CD4-positive, alpha-beta T cell treated with Interleukin-17A for 4 hours (primary cell): ENCODE data around the gene NCAPH2.

ENCODE experiments used
- DNase-seq: peaks from one replicate; pipeline ENCODE4 v3.0.0-alpha.2; 2020; ENCODE audit warnings: mixed read lengths

NCAPH2 gene

DNA sequence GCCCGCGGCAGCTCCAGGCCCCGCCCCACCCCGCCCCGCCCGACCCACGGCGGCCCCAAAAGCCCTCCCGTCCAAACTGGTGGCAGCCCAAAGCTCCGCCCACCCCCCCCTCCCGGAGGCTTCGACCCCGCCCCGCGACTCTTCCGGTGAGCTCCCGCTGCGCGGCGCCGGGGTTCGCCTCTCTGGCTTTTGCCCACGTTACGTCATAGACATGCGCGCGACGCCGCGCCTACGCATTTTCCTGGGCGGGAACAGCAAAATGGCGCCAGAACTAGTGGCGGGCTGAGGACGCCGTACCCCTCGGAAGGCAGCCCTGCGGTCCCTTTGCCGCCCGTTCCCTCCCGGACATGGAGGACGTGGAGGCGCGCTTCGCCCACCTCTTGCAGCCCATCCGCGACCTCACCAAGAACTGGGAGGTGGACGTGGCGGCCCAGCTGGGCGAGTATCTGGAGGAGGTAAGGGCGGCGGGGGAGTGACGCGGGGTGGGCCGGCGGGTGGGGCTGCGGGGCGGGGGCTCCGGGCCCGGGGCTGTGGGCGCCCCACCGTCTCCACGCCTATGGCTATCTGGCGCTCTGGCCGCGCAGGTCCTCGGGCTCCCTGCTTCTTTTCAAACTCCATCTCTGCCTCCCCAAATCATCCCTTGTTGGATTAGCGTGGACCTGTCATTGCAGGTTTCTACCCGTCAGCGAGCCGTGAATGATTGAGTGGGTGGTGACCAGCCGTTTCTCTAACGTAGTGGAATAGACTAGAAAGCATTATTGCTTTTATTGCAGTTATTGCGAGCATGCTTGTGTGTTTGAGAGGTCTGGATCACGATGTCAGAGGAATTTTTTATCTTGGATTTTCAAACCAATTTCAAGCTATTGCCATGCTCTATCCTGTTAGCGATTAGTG, at the start of gene NCAPH2:
TSS of gene NCAPH2 (plus strand) at position 234 of the 894 bp plus-strand sequence. CDS start at position 348, 114 bp downstream.
- DNase-seq: no peak

DNA sequence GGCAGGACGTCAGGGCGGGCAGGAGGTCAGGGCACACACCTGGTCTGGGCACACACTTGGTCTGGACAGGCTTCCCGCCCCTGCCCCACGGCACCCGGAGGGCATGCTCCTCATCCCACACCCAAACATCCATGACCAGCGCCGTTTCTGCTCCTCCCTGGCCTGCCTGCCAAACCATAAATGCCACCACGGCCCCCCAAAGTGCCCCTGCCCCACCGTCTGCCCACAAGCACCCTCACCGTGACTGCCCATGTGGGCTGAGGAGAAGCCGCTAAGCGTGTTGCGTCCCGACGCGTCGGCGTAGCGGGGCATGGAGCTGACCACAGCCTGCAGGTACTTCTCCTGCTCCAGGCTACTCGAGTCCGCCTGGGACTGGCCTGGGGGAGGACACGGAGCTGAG, 49.0 kb upstream of the NCAPH2 start:
- no peak for DNase-seq

DNA sequence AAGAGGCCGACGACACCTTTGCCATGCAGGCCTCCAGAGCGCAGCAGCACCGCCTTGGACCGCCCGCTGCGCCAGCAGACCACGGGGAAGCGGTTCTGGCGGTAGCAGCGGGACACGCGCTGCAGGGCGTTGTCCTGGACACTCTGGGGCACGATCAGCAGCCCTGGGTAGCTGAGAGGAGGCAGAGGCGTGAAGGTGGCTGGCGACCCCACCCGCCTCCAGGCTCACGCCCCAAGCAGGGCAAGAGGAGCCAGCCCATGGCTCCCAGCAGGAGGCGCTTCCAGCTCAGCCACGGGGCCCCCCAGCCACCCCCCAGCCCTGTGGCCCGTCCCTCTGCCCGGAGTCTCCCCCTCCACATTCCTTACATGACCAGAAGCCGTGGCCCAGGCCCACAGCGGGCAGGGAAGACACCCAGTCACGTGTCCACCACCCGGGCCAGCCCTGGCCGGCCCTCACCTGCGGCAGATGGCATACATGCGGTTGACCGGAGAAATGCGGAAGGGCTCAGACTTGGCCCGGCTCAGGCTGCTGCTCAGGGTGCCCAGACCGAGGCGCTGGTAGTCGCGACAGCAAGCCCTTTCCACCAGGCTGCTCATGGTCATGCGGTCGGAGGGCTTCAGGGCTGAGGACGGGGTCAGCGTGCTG, 48.4 kb upstream of the NCAPH2 start:
- DNase-seq: peak; percentile 38

DNA sequence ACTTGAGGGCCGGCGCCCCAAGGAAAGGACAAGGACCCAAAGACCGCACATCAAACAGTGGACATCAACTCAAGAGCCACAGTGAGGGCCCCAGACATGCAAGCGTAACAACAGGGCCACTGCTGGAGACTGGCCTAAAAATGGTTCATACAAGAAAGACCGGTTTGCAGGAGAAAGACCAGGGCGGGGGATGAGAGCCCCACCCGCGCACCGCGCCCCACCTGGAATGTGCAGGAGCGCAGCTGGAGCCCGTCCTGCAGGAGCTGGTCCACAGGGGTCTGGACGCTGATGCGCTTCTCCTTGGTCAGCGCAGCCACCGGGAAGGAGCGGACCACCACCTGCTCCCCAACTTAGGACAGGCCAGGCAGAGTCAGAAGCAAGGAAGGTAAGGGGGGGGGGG, 47.1 kb upstream of the NCAPH2 start:
- DNase-seq: no peak

DNA sequence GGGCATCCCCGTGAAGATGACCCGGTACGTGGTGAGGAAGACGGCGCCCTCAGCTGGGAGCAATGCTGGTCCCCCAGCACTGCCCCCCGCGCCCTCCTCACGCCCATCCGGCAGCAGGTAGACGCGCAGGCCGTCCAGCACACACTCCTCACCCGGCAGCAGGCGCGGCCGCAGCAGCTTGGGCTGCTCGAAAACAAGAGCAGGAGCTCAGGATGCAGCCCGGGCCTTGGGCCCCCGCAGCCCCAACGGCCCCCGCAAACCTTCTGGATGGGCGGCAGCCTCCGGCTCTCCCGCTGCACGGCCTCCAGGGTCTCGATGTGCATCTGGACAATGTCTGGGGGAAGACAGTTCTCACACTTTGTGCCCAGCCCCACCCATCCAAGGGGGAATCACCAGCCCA, 46.5 kb upstream of the NCAPH2 start:
- DNase-seq: no peak

DNA sequence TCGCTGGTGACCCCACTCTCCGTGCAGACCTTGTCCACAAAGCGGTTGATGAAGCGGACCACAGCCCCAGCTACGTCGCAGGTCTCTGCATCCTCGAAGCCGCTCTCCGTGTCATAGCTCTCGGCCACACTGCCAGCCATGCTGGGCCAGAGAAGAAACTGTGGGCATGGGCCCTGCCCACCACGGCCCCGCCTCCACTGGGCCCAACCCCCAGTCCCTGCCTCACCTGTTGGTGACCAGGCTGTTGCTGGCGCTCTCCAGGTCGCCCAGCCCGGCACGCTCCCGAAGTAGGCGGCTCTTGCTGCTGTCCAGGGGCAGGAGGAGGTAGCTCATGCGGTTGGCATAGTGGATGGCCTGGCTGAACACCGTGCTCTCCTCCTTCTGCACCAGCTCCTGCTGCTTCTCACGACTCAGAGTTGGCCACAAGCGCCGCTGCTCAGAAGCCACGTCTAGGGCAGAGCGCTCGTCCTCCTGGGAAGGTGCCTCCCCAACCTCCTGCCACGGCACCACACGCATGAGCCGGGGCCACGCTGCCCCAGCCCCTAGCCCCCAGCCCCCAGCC, 46.0 kb upstream of the NCAPH2 start:
- DNase-seq: no peak

DNA sequence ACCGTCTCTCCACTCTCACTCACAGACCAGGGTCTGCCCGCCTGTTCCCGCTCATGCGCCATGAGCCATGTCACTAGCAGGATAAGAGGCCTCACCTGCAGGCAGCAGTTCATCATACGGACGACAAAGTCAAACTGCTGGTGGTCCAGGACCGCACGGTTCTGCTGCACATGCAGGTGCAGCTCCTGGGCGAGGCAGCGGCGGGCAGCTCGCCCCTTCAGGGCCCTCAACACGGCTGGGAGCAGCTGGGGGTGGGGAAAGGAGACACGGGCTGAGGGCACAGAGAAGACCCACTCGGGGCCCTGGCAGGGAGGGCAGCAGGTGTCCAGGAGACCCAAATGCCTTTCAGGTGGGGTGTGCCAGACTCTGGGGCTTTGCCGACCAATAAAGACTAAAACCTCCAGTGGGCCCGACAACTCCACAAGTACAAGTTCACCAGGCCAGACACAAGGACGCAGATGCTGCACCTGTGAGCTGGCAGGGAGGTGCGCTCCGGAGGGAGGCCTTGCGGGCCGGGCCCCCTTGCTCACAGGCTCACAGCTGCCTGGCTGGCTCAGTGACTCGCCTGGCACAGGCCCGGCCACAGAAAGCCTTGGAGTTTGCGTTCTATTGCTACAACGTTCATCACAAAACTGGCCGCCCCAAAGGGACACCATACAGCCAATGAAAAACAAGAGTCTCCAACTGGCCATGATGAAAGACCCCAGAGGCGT, 44.7 kb upstream of the NCAPH2 start:
- DNase-seq: no peak

DNA sequence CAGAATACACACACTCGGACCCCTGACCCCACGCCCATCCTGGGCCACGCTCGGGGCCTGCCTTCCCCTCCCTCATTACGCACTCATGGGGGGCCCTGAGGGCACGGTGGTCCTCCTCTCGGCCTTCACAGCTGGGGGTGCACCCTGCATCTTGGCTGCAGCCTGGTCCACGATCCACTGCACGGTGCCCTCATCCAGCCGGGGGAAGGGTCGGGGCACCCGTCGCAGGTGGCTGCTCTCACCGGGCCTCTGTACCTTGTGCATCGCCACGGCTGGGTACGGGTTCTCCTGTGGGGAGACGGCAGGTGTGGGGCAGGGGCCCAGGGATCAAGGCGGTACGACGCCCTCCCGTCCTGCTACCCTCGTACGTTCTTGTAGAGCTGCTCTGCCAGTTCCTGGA, 43.6 kb upstream of the NCAPH2 start:
- no peak for DNase-seq

DNA sequence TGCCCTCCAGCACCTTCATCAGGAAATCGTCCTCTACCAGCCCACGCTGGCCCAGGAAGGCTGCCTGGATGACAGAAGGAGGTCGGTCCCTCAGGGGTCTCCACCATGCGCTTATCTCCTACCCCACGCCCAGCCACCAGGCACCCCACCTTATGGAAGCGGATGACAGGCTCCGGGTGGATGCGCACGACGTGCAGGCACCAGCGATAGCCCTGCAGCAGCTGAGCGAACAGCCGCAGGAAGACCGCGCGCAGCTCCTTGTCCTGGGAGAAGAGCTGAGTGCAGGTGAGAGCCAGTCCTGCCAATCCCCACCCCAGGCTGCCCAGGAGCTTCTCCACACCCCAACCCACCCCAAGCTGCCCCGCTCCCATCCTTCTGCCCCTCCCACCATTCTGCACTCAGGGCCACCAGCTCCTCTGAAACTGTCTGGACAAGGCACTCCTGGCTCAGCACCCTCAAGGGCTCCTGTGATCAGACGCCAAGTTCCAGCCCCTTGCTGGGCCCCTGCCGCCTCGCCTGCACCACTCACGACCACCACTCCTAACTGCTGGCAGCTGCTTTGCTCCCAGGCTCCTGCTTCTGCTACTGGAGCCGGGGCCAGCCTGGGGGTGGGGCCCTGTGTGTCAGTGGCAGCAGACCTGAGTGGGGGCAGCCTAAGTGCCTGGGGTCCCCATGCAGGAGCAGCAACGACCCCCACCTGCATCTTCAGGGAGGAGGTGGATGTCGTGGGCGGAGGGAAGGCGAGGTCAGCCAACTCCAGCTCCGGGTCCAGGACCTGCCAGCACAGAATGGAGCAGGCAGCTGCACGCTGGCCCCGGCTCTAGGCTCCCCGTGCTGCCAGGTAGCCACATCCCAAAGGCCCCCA, 42.7 kb upstream of the NCAPH2 start:
- no peak for DNase-seq

DNA sequence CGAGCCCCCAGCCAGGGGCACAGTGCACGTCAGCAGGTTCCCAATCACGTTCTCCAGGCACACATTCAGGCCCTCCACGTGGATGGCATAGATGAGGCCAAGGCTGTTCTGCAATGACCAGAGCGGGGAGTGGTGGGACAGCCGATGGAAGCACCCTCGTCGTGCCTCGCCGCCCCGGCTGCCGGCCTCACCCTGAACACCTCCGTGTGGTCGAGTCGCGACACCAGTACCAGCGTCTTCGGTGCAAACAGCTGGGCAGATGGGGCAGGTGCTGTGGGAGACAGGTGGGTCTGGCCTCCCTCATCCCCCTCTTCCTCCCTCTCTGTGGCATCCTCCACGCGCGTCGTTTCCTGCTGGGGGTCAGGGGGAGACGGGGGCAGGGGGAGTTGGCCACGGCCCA, 40.7 kb upstream of the NCAPH2 start:
- DNase-seq: no peak

DNA sequence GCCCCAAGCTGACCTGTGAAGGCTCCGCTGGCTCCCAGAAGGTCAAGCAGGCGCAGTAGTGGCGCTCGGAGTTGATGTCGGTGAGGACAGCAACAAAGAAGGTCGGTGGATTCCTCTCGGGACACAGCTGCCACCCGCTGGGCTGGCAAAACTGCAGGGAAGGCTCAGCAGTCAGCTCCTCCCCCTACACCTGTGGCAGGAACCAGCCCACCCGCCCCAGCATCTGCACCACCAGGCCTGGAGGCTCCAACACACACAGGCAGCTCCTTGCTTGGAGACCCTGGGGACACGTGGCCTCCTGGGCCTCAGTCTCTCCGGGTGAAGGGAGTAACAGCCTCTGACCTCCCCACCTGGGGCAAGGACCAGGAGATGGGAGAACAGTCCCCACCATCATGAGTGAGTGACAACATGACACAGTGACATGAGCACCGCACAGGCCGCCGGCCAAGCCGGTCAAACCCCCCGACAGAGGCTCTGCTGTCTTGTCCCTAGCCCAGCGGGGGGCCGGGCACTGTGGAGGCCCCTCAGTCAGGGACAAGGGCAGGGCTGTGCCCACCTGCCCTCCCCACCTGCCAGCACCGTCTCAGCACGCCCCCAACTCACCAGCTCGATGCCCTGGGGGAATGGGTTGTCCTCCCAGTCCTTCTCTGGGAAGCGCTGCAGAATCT, 40.1 kb upstream of the NCAPH2 start:
- no peak for DNase-seq

DNA sequence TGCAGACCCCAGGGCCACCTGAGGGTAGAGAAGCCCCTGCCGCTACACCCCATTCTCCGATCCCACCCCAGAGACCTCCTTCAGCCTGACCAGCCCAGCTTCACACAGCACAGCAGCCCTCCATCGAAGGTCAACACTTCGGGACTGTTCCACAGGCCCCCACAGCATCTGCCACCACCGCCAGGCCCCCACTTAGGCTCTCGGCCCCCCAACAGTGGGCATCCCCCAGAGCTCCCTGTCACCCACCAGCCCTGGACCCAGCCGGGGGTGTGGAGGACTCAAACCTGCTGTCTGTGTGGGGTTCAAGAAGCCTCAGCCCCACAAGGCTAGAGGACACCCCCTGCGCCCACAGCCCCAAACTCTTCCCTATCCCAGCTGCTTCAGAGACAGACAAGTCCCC, 39.4 kb upstream of the NCAPH2 start:
- DNase-seq: no peak

DNA sequence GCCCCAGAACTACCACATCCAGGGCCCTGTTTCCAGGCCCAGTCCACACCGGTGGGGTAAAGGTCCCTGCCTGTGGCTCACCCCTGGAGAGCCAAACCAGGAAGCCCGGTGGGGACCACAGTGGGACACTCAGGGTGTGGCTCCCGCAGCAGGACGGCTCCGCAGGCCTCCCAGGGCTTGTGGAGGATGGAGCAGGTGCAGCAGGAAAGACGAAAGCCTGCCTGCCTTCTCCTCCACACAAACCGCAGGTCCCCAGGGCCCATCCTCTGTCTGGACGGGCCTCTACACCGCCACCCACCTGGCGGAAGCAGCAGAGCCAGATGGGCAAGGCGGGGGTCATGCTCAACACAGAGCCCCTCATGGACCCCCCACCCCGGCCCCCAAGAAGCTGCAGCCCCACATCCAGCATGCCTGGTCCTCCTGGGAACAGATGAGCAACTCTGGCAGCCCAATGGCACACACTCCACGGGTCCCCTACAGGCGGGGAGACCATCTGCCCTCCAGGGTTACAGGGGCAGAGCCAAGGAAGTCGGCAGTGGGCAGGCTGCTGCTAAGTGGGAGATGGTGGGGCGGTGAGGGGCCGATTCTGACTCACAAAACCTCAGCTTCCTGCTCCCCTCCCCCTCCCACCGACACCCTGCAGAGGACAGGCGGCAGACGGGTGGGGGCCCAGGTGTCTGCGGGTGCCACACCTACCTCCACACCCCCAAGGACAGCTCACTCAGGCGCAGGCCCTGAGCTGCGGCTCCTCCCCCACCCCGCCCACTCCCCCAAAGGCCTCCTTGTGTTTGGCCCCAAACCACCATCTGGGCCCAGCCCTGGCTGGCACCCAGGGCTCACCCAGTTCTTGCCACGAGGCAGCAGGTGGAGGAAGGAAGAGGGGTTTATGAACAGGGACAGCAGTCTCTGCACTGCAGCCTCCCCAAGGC, 38.4 kb upstream of the NCAPH2 start:
- DNase-seq: peak; percentile 100

DNA sequence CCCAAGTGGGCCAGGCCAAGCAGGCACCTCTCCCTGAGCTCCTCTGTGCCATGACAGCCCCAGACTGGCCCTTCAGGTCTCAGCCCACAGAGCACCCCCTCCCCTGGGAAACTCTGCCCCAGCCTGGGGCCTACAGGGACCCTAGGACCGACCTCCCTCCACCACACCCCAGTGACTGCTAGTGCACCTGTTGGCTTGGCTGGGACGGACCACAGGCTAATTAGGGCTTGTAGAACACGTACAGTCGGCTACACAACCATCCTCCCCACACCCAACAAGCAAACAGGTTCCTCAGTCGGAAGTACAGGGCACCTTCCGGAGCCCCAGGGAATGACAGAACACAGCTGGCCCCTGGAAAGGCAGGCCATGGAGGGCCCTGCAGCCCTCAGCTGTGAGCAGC, 37.5 kb upstream of the NCAPH2 start:
- DNase-seq: no peak

DNA sequence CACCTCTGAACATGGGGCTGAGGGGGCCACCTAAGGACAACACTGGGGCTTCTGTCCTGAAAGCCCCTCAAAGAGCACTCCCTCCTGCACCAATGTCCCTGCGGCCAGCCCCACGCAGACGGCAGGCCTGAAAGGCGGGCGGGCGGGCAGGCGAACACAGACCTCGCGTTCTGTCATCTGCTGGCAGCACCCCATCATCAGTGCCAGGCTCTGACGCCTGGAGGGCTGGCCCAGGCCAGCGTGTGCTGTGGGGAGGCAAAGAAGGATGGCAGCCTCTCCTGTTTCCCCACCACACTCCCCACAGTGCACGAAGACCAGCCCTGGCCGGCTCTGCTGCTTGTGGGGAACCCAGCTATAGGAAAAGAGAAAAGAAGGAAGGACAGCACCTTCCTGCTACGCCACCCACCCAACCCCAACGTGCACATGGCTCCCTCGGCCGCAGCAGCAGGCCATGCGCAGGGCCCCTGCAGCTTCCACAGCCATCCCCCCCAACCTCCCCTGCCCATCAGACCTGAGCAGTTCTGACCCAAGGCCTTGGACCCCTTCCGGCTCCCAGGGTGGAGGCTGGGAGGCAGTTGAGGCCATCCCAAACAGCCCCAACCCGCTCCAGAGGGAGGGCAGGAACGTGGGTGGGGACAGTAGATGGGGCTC, 36.7 kb upstream of the NCAPH2 start:
- DNase-seq: no peak

DNA sequence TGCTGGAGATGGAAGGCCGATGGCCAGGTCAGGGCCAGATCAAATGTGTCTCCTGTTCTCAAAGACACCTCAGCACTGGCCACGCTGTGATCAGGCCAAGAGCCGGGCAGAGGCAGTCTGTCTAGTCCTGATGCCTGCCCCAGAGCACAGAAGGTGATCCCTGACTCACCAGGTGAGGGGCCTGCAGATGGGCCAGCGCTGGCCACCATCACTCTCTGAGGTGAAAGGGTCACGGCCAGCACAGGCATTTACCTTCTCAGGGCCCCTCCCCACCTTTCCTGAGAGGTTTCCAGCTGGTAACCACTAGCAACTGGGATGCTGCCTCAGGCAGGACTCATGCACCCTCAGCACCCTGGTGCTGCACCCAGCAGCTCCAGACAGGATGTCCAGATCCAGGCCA, 36.1 kb upstream of the NCAPH2 start:
- DNase-seq: no peak

DNA sequence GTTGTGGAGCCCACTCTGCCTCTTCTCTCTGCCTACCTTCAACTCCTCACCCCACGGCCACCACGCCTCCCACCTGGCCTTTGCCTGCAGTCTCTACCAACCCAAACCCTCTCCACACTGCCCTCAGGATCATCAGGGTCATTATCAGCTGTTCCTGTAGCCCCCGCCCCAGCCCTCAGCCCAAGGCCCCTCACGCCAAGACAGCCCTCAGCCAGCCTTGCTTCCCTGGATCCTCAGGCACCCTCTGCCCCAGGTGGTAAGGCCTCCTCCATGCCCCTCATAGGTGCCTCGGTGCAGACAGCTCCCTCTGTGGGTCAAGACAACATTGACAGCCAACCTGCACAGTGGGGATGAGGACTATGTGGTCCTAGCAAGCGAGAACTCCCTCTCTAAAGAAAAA, 34.9 kb upstream of the NCAPH2 start:
- DNase-seq: peak; percentile 65

DNA sequence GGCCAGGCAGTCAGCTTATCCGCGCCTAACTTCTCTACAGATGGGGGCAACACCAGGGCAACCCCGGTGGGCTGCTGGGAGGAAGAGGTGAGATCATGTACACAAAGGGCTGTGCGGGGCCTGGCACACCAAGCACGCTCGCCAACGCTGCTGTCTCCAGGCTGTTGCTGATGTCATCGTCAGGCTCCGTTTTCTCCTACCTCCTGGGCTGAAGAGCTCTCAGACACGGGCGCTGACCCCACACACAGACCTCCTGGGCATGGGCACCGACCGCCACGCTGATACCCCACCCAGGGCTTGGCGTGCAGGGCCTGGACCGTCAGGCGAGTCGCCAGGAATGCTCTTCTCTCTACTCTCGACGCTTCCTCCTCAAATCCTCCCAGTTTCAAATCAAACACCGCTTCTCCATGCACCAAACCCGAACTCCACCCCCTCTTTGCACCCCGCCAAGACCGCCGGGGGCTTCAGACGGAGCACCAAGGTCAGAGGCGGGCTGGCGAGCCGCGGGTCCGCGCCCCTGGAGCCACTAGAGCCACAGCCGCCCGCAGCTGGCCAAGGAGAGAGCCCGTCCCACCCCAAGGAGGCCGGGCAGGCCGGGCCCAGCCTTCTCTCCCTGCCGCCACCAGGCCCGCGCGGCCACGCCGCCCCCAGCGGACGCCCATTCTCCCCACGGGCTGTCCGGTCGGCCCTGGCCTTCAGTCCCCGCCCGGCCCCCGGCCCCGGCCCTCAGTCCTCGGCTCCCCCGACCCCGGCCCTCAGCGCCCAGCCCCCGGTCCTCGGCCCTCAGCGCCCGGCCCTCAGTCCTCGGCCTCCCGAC, 34.0 kb upstream of the NCAPH2 start:
- DNase-seq: peak; percentile 54
